SK-N-SH (cell line): ENCODE results near the gene B4GALNT2. TPM values are rescaled to one million over a fixed set of nuclear protein-coding genes. Genes with fewer than 3 reads are reported as not detected.

Experiments used
- polyA plus RNA-seq, 3 experiments: library from polyadenylated mRNA; depleted of rRNA; stranded (reverse); fragments of >200 nt; gene quantifications; 2 replicates each; pipeline ENCODE4 v1.2.3, GENCODE V29; 2012

B4GALNT2 gene
- polyA plus RNA-seq, 1 of the 3 experiments (the other 2 are of a cell fraction), result not detected

Other genes with a start within 250 kb of the B4GALNT2 start
- 382 and 684 TPM in 2 replicates for gene ATP5MC1, start 240.0 kb upstream of the B4GALNT2 start, polyA plus RNA-seq (2012; rRNA removed)
- 168 and 207 TPM in 2 replicates for gene UBE2Z, start 224.4 kb upstream of the B4GALNT2 start, polyA plus RNA-seq (2012; rRNA removed)
- 329 and 358 TPM in 2 replicates for gene SNF8, start 187.9 kb upstream of the B4GALNT2 start, polyA plus RNA-seq (2012; rRNA removed)
- gene GIP, start 164.2 kb upstream of the B4GALNT2 start, polyA plus RNA-seq (2012; rRNA removed), result 0.29 and 0.64 TPM in 2 replicates
- 0.02 and 0.05 TPM in 2 replicates for gene IGF2BP1, start 135.4 kb upstream of the B4GALNT2 start, polyA plus RNA-seq (2012; rRNA removed)
- 10.4 and 11.0 TPM in 2 replicates for gene GNGT2, start 77.8 kb downstream of the B4GALNT2 start, polyA plus RNA-seq (2012; rRNA removed)
- gene ABI3, start 77.9 kb downstream of the B4GALNT2 start, polyA plus RNA-seq (2012; rRNA removed), result 2.8 and 4.7 TPM in 2 replicates
- 0.13 TPM in 1 of 2 replicates, not detected in the other for gene PHOSPHO1, start 98.0 kb downstream of the B4GALNT2 start, polyA plus RNA-seq (2012; rRNA removed)
- gene ZNF652, start 229.5 kb downstream of the B4GALNT2 start, polyA plus RNA-seq (2012; rRNA removed), result 5.1 and 6.5 TPM in 2 replicates